ENCODE data around the gene KLK14. TPM values are rescaled to one million over a fixed set of nuclear protein-coding genes. Genes with fewer than 3 reads are reported as not detected.

The KLK14 gene
- total RNA-seq, 5 donors from 2014 or later (not counting 1 experiment from before 2014, with no cell fraction given), result 0.42 to 0.78 (median 0.70) TPM

DNA sequence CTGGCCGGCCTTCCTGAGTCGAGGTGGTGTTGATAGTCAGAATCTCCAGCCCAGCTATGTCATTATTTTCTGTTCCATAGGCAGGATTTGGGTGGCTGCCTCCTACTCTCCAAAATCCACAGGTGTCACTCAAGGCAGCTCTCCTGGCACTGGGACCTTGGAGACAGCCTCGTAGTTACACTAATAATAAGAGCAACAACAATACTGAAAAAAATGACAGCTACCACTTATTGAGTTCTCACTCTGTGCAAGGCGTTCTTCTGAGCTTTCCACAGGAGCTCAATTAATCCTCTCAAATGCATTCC is 35.7 kb downstream of the KLK14 start:
- Histone ChIP-seq H3K9me3 (no peaks in the 10 kb centered on the region), H3K4me1 (ENCODE audit: control insufficient read depth in 1 of 2, extremely low read depth in 1 of 2, insufficient read depth in 2 of 2, low read length in 2 of 2) (no peaks in the 10 kb centered on the region), H3K27ac (ENCODE audit: low read length) (no peak overlapping the region), H3K4me3 (ENCODE audit: control insufficient read depth in 1 of 2, extremely low read depth in 1 of 2, low read length in 1 of 2) (no peak overlapping the region), H3K27me3 (replicated peaks in 1 of 2; ENCODE audit: control insufficient read depth in 2 of 2, extremely low read depth in 1 of 2, insufficient read depth in 2 of 2, low read length in 1 of 2) (peaks cover 0 to 8% of the 10 kb centered on the region in 2 experiments), H3K36me3 (ENCODE audit: control insufficient read depth in 2 of 2, extremely low read depth in 1 of 2, insufficient read depth in 1 of 2, low read length in 1 of 2) (no peaks in the 10 kb centered on the region)
- DNase-seq (no peak), ATAC-seq (replicated peaks in 1 of 4) (no peak)
- Mint-ChIP-seq H3K27me3 (peaks cover 12 to 18% of the 10 kb centered on the region in 2 donors), H3K36me3 (no peaks in the 10 kb centered on the region), H3K4me3 (no peak overlapping the region), H3K4me1 (no peaks in the 10 kb centered on the region), H3K27ac (no peak overlapping the region), H3K9me3 (peaks cover 0 to 6% (median 0%) of the 10 kb centered on the region in 3 donors)
- 0% methylated on average over 1 of the region's 4 CpGs for WGBS (ENCODE audit: insufficient coverage)
- CTCF ChIA-PET, result no interaction called here
- POLR2A ChIA-PET, result no interaction called here

GRCh38 chr19:51044327-51044726 is 38.4 kb downstream of the KLK14 start:
- DNase-seq (no peak), ATAC-seq (replicated peaks in 1 of 4) (no peak)
- Mint-ChIP-seq H3K4me3 (no peak overlapping the region), H3K9me3 (peaks cover 0 to 3% (median 0%) of the 10 kb centered on the region in 3 donors), H3K36me3 (no peaks in the 10 kb centered on the region), H3K27ac (no peak overlapping the region), H3K4me1 (no peaks in the 10 kb centered on the region), H3K27me3 (peaks cover 11 to 16% of the 10 kb centered on the region in 2 donors)
- ChIA-PET CTCF (no interaction called here), POLR2A (no interaction called here)
- Histone ChIP-seq H3K4me3 (ENCODE audit: control insufficient read depth in 1 of 2, extremely low read depth in 1 of 2, low read length in 1 of 2) (no peak overlapping the region), H3K9me3 (no peaks in the 10 kb centered on the region), H3K4me1 (ENCODE audit: control insufficient read depth in 1 of 2, extremely low read depth in 1 of 2, insufficient read depth in 2 of 2, low read length in 2 of 2) (no peaks in the 10 kb centered on the region), H3K27me3 (replicated peaks in 1 of 2; ENCODE audit: control insufficient read depth in 2 of 2, extremely low read depth in 1 of 2, insufficient read depth in 2 of 2, low read length in 1 of 2) (peaks cover 0 to 7% of the 10 kb centered on the region in 2 experiments), H3K27ac (ENCODE audit: low read length) (no peak overlapping the region), H3K36me3 (ENCODE audit: control insufficient read depth in 2 of 2, extremely low read depth in 1 of 2, insufficient read depth in 1 of 2, low read length in 1 of 2) (no peaks in the 10 kb centered on the region)
- 86% methylated on average over 9 of the region's 11 CpGs for WGBS (ENCODE audit: insufficient coverage)

DNA sequence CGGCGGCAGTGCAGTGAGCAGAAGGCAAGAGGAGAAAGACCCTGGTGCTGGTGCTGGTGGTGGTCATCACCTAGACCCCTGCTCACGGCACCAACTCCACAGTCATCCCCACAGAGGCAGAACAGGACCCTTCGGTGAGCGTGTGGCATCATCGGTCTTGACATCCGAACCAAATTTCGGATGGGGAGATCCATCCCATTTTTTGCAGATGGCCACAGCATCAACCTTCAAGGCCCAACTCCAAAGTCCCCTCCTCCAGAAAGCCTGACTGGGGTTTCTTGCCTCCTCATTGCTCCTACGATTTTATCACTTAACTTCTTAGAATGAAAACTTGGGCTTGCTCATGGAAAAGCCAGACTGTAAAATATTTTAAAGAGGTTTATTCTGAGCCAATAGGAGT is 39.2 kb downstream of the KLK14 start:
- POLR2A ChIA-PET, result no interaction called here
- no peak overlapping the region for H3K27ac Mint-ChIP-seq

GRCh38 chr19:51040151-51040550 is 42.5 kb downstream of the KLK14 start:
- no peaks in the 10 kb centered on the region for H3K36me3 Mint-ChIP-seq
- H3K9me3 ChIP-seq, result no peaks in the 10 kb centered on the region
- H3K27me3 Mint-ChIP-seq, result peaks cover 0 to 5% of the 10 kb centered on the region in 2 donors
- ATAC-seq (replicated peaks in 1 of 4) (no peak), DNase-seq (no peak)
- no peak overlapping the region for H3K27ac ChIP-seq (ENCODE audit: low read length)
- H3K4me1 ChIP-seq (ENCODE audit: control insufficient read depth in 1 of 2, extremely low read depth in 1 of 2, insufficient read depth in 2 of 2, low read length in 2 of 2), result no peaks in the 10 kb centered on the region
- no peaks in the 10 kb centered on the region for H3K36me3 ChIP-seq (ENCODE audit: control insufficient read depth in 2 of 2, extremely low read depth in 1 of 2, insufficient read depth in 1 of 2, low read length in 1 of 2)
- H3K4me3 Mint-ChIP-seq, result no peak overlapping the region
- no CpG with 5 or more reads among the region's 6 CpGs for WGBS (ENCODE audit: insufficient coverage)
- POLR2A ChIA-PET, result no interaction called here
- no peaks in the 10 kb centered on the region for H3K9me3 Mint-ChIP-seq
- H3K27me3 ChIP-seq (replicated peaks in 1 of 2; ENCODE audit: control insufficient read depth in 2 of 2, extremely low read depth in 1 of 2, insufficient read depth in 2 of 2, low read length in 1 of 2), result peaks cover 0 to under 1% of the 10 kb centered on the region in 2 experiments
- no peak overlapping the region for H3K4me3 ChIP-seq (ENCODE audit: control insufficient read depth in 1 of 2, extremely low read depth in 1 of 2, low read length in 1 of 2)
- no peaks in the 10 kb centered on the region for H3K4me1 Mint-ChIP-seq
- CTCF ChIA-PET, result no interaction called here
- H3K27ac Mint-ChIP-seq, result no peak overlapping the region

More for the DNA sequence above, 39.2 kb downstream of the KLK14 start:
- no peaks in the 10 kb centered on the region for H3K9me3 ChIP-seq
- H3K27me3 ChIP-seq (replicated peaks in 1 of 2; ENCODE audit: control insufficient read depth in 2 of 2, extremely low read depth in 1 of 2, insufficient read depth in 2 of 2, low read length in 1 of 2), result peaks cover 0 to 3% of the 10 kb centered on the region in 2 experiments
- H3K27ac ChIP-seq (ENCODE audit: low read length), result no peak overlapping the region
- no peak overlapping the region for H3K4me3 ChIP-seq (ENCODE audit: control insufficient read depth in 1 of 2, extremely low read depth in 1 of 2, low read length in 1 of 2)
- no peaks in the 10 kb centered on the region for H3K9me3 Mint-ChIP-seq
- H3K27me3 Mint-ChIP-seq, result peaks cover 4 to 12% of the 10 kb centered on the region in 2 donors
- CTCF ChIA-PET, result no interaction called here
- no peaks in the 10 kb centered on the region for H3K4me1 ChIP-seq (ENCODE audit: control insufficient read depth in 1 of 2, extremely low read depth in 1 of 2, insufficient read depth in 2 of 2, low read length in 2 of 2)
- H3K36me3 ChIP-seq (ENCODE audit: control insufficient read depth in 2 of 2, extremely low read depth in 1 of 2, insufficient read depth in 1 of 2, low read length in 1 of 2), result no peaks in the 10 kb centered on the region
- WGBS (ENCODE audit: insufficient coverage), result 84% methylated on average over 4 of the region's 9 CpGs
- ATAC-seq (replicated peaks in 1 of 4), result no peak
- no peaks in the 10 kb centered on the region for H3K36me3 Mint-ChIP-seq
- DNase-seq, result no peak
- H3K4me3 Mint-ChIP-seq, result no peak overlapping the region
- H3K4me1 Mint-ChIP-seq, result no peaks in the 10 kb centered on the region

DNA sequence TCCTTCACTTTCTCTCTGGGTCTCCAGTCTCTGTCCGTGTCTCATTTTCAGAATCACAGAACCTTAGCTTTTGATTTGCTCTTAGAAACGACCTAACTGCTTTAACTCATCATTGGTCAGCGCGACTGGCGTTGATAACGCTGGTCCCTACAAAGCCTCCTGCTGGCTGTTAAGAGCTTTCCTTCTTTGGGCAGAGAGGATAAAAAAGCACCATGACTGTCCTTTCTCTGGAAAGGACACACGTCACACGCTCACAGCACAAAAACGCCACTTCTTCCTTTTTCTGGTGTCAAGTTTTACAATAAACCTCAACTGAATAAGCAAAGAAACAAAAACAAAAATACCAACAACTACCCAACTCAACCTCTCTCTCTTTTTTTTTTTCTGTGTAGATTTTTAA is 46.2 kb downstream of the KLK14 start:
- H3K4me3 ChIP-seq (ENCODE audit: control insufficient read depth in 1 of 2, extremely low read depth in 1 of 2, low read length in 1 of 2), result no peak overlapping the region
- Mint-ChIP-seq H3K4me3 (no peak overlapping the region), H3K4me1 (no peaks in the 10 kb centered on the region), H3K36me3 (no peaks in the 10 kb centered on the region), H3K27ac (no peak overlapping the region), H3K9me3 (no peaks in the 10 kb centered on the region), H3K27me3 (peaks cover 10 to 21% of the 10 kb centered on the region in 2 donors)
- H3K27me3 ChIP-seq (replicated peaks in 1 of 2; ENCODE audit: control insufficient read depth in 2 of 2, extremely low read depth in 1 of 2, insufficient read depth in 2 of 2, low read length in 1 of 2), result peaks cover 0 to 18% of the 10 kb centered on the region in 2 experiments
- ChIA-PET CTCF (no interaction called here), POLR2A (no interaction called here)
- DNase-seq, result no peak
- H3K4me1 ChIP-seq (ENCODE audit: control insufficient read depth in 1 of 2, extremely low read depth in 1 of 2, insufficient read depth in 2 of 2, low read length in 2 of 2), result no peaks in the 10 kb centered on the region
- 81% methylated on average over 9 of the region's 9 CpGs for WGBS (ENCODE audit: insufficient coverage)
- H3K27ac ChIP-seq (ENCODE audit: low read length), result no peak overlapping the region
- no peaks in the 10 kb centered on the region for H3K36me3 ChIP-seq (ENCODE audit: control insufficient read depth in 2 of 2, extremely low read depth in 1 of 2, insufficient read depth in 1 of 2, low read length in 1 of 2)
- no peaks in the 10 kb centered on the region for H3K9me3 ChIP-seq
- ATAC-seq (replicated peaks in 1 of 4), result no peak

GRCh38 chr19:51034704-51035103 is 48.0 kb downstream of the KLK14 start, which contains the start of gene KLK12:
KLK12 (minus strand) TSS chr19:51035002; CDS start chr19:51034621, 381 bp downstream.
- Mint-ChIP-seq H3K4me3 (no peak within 1 kb of the TSS), H3K27ac (no peak within 1 kb of the TSS), H3K4me1 (no peaks in the 10 kb centered on the region), H3K9me3 (no peaks in the 10 kb centered on the region), H3K27me3 (peaks cover 20 to 36% of the 10 kb centered on the region in 2 donors), H3K36me3 (no peaks in the 10 kb centered on the region)
- ChIA-PET POLR2A (no interaction called here), CTCF (no interaction called here)
- Histone ChIP-seq H3K36me3 (ENCODE audit: control insufficient read depth in 2 of 2, extremely low read depth in 1 of 2, insufficient read depth in 1 of 2, low read length in 1 of 2) (no peaks in the 10 kb centered on the region), H3K4me1 (ENCODE audit: control insufficient read depth in 1 of 2, extremely low read depth in 1 of 2, insufficient read depth in 2 of 2, low read length in 2 of 2) (no peaks in the 10 kb centered on the region), H3K27me3 (replicated peaks in 1 of 2; ENCODE audit: control insufficient read depth in 2 of 2, extremely low read depth in 1 of 2, insufficient read depth in 2 of 2, low read length in 1 of 2) (peaks cover 0 to 28% of the 10 kb centered on the region in 2 experiments), H3K9me3 (no peaks in the 10 kb centered on the region), H3K27ac (ENCODE audit: low read length) (no peak within 1 kb of the TSS), H3K4me3 (ENCODE audit: control insufficient read depth in 1 of 2, extremely low read depth in 1 of 2, low read length in 1 of 2) (no peak within 1 kb of the TSS)
- no peak for DNase-seq
- ATAC-seq (replicated peaks in 1 of 4), result no peak
- WGBS (ENCODE audit: insufficient coverage), result 46% methylated on average over 6 of the region's 11 CpGs

DNA sequence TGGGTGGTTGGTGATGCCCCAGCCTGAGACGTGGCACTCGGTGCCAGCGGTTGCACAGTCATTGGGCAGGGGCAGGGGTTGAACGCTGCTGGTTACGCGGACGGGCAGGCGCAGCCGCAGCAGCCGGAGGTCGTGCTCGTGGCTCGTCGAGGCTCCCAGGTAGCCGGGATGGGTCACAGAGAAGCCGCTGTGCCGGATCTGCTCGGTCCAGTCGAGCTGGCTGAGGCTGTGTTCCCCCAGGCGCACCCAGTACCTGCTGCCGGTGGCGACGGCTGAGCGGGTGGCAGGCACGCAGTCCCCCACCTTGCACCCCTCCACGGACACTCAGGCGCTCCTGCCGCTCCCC is 50.8 kb downstream of the KLK14 start:
- CTCF ChIA-PET, result no interaction called here

More for the DNA sequence above, 50.8 kb downstream of the KLK14 start:
- Histone ChIP-seq H3K36me3 (ENCODE audit: control insufficient read depth in 2 of 2, extremely low read depth in 1 of 2, insufficient read depth in 1 of 2, low read length in 1 of 2) (no peaks in the 10 kb centered on the region), H3K27me3 (replicated peaks in 1 of 2; ENCODE audit: control insufficient read depth in 2 of 2, extremely low read depth in 1 of 2, insufficient read depth in 2 of 2, low read length in 1 of 2) (peaks cover 0 to 45% of the 10 kb centered on the region in 2 experiments), H3K4me1 (ENCODE audit: control insufficient read depth in 1 of 2, extremely low read depth in 1 of 2, insufficient read depth in 2 of 2, low read length in 2 of 2) (no peaks in the 10 kb centered on the region), H3K4me3 (ENCODE audit: control insufficient read depth in 1 of 2, extremely low read depth in 1 of 2, low read length in 1 of 2) (no peak overlapping the region), H3K9me3 (no peaks in the 10 kb centered on the region), H3K27ac (ENCODE audit: low read length) (no peak overlapping the region)
- POLR2A ChIA-PET, result no interaction called here
- Mint-ChIP-seq H3K27ac (no peak overlapping the region), H3K27me3 (peaks cover 31 to 49% of the 10 kb centered on the region in 2 donors), H3K4me3 (no peak overlapping the region), H3K4me1 (no peaks in the 10 kb centered on the region), H3K9me3 (no peaks in the 10 kb centered on the region), H3K36me3 (no peaks in the 10 kb centered on the region)
- DNase-seq, result no peak
- 90% methylated on average over 27 of the region's 28 CpGs for WGBS (ENCODE audit: insufficient coverage)
- no peak for ATAC-seq (replicated peaks in 1 of 4)

Data from T-cell (primary cell).